ENCODE measurements around the gene ADAMTS13. TPM values are rescaled to one million over a fixed set of nuclear protein-coding genes. Genes with fewer than 3 reads are reported as not detected.

Gene ADAMTS13
- total and polyA plus RNA-seq, 8 donors, result 1.2 to 11.1 (median 7.5) TPM

GRCh38 chr9:133489253-133490190, 67.4 kb downstream of the ADAMTS13 start:
- peaks cover 0 to 13% of the 10 kb centered on the region in 2 donors for H3K4me1 ChIP-seq
- ATAC-seq (no peak), DNase-seq (peak in 1 of 4 donors; percentile 62)
- intact Hi-C loops (cut with DNase I), result loop anchor here in 1 of 2 donors (10.0 kb wide), 2 partner anchors 85 to 305 kb away; no protein-coding TSS in a partner anchor
- H3K27ac ChIP-seq, result no peak overlapping the region
- H3K36me3 ChIP-seq, result no peaks in the 10 kb centered on the region
- H3K4me3 ChIP-seq, result no peak overlapping the region
- H3K9me3 ChIP-seq, result no peaks in the 10 kb centered on the region
- peaks cover 0 to 5% of the 10 kb centered on the region in 2 donors for H3K27me3 ChIP-seq
- TF ChIP-seq CTCF (IDR thresholded peaks at IDR 0.05), result no peak

- no peak for TF ChIP-seq CTCF (IDR thresholded peaks at IDR 0.05)
- intact Hi-C loops (cut with DNase I), result no loop called here
- Histone ChIP-seq H3K27ac (no peak overlapping the region), H3K9me3 (no peaks in the 10 kb centered on the region), H3K36me3 (no peaks in the 10 kb centered on the region), H3K4me3 (no peak overlapping the region), H3K27me3 (peaks cover 0 to 5% of the 10 kb centered on the region in 2 donors), H3K4me1 (peaks cover 0 to 13% of the 10 kb centered on the region in 2 donors)
- no peak for ATAC-seq
- DNase-seq, result no peak
These were observed 68.1 kb downstream of the ADAMTS13 start for GRCh38 chr9:133490201-133490681.

GRCh38 chr9:133490865-133491655, 68.9 kb downstream of the ADAMTS13 start:
- Histone ChIP-seq H3K27me3 (peaks cover 0 to 5% of the 10 kb centered on the region in 2 donors), H3K4me1 (peaks cover 0 to 8% of the 10 kb centered on the region in 2 donors), H3K9me3 (no peaks in the 10 kb centered on the region), H3K36me3 (no peaks in the 10 kb centered on the region), H3K27ac (no peak overlapping the region), H3K4me3 (no peak overlapping the region)
- intact Hi-C loops (cut with DNase I), result no loop called here
- peak in 1 of 4 donors; percentile 74 for DNase-seq
- ATAC-seq, result no peak
- no peak for TF ChIP-seq CTCF (IDR thresholded peaks at IDR 0.05)

- DNase-seq, result peak in 1 of 4 donors; percentile 25
- Histone ChIP-seq H3K4me1 (peaks cover 0 to 6% of the 10 kb centered on the region in 2 donors), H3K36me3 (no peaks in the 10 kb centered on the region)
These were observed 69.4 kb downstream of the ADAMTS13 start for GRCh38 chr9:133491656-133491925.

More at GRCh38 chr9:133491656-133491925, 69.4 kb downstream of the ADAMTS13 start:
- TF ChIP-seq CTCF (IDR thresholded peaks at IDR 0.05), result no peak
- Histone ChIP-seq H3K27ac (no peak overlapping the region), H3K4me3 (no peak overlapping the region), H3K9me3 (no peaks in the 10 kb centered on the region), H3K27me3 (peaks cover 0 to 6% of the 10 kb centered on the region in 2 donors)
- intact Hi-C loops (cut with DNase I), result no loop called here
- no peak for ATAC-seq
